Activated CD4-positive, alpha-beta T cell treated with anti-CD3 and anti-CD28 coated beads, Interleukin-2, amount 10 ng/mL, durations not matched to agents 24 days and 14 days (primary cell): ENCODE measurements around the gene GUCY1A1. TPM values are rescaled to one million over a fixed set of nuclear protein-coding genes. Genes with fewer than 3 reads are reported as not detected.

Experiments
- DNase-seq: peaks from one replicate; pipeline ENCODE4 v3.0.0; 2022
- H3K27ac Mint-ChIP-seq: one replicate; pipeline ENCODE4 v1.8.0; 2022; ENCODE audit warnings: mild to moderate bottlenecking, mixed read lengths
- H3K27me3 Mint-ChIP-seq: one replicate; pipeline ENCODE4 v1.8.0; 2022; ENCODE audit warnings: mixed read lengths
- H3K36me3 Mint-ChIP-seq: one replicate; pipeline ENCODE4 v1.8.0; 2022; ENCODE audit warnings: low read depth, mild to moderate bottlenecking, mixed read lengths
- H3K4me1 Mint-ChIP-seq: one replicate; pipeline ENCODE4 v1.8.0; 2021; ENCODE audit warnings: mixed read lengths
- H3K4me3 Mint-ChIP-seq: one replicate; pipeline ENCODE4 v1.8.0; 2022; ENCODE audit warnings: mild to moderate bottlenecking, moderate library complexity, mixed read lengths
- H3K9me3 Mint-ChIP-seq: one replicate; pipeline ENCODE4 v1.8.0; 2021; ENCODE audit warnings: mixed read lengths
- intact Hi-C: fragments of 100-400 bp; cut with micrococcal nuclease; formaldehyde crosslinking; loops from one replicate; pipeline ENCODE4 v1.15.1; 2023
- total RNA-seq: library from RNA; stranded (reverse); gene quantifications from 2 replicates; pipeline ENCODE4 v1.2.3, GENCODE V29; 2022

Gene GUCY1A1
- total RNA-seq, 1 donor from 2014 or later, result not detected

DNA sequence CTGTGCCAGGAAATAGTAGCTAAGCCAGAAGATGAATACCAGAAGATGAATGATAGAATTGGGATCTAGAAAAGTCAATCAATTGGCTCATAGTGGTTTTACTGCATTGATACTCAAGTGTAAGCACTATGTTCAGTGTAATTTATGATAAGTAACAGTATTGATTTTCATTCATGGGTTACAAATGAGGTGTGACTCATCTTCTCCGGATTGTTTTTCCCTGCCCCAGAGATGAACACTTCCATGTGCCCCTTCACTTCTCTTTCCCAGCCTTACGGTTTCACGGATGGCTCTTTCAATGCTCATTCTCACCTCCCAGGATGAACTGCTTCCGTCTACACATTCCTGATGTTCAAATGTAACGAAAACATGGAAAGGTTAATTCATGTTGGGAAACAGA is 82.4 kb downstream of the GUCY1A1 start:
- Mint-ChIP-seq H3K4me1 (no peaks in the 10 kb centered on the region), H3K9me3 (no peaks in the 10 kb centered on the region), H3K27ac (no peak overlapping the region), H3K36me3 (no peaks in the 10 kb centered on the region), H3K4me3 (no peak overlapping the region), H3K27me3 (no peaks in the 10 kb centered on the region)
- no peak for DNase-seq
- intact Hi-C loops, result no loop called here

- no peak for DNase-seq
- intact Hi-C loops, result no loop called here
- H3K4me3 Mint-ChIP-seq, result no peak overlapping the region
- no peaks in the 10 kb centered on the region for H3K9me3 Mint-ChIP-seq
- no peak overlapping the region for H3K27ac Mint-ChIP-seq
- no peaks in the 10 kb centered on the region for H3K36me3 Mint-ChIP-seq
- no peaks in the 10 kb centered on the region for H3K4me1 Mint-ChIP-seq
- peaks cover 2% of the 10 kb centered on the region for H3K27me3 Mint-ChIP-seq
Observed at GRCh38 chr4:155751569-155751968, 84.9 kb downstream of the GUCY1A1 start.

DNA sequence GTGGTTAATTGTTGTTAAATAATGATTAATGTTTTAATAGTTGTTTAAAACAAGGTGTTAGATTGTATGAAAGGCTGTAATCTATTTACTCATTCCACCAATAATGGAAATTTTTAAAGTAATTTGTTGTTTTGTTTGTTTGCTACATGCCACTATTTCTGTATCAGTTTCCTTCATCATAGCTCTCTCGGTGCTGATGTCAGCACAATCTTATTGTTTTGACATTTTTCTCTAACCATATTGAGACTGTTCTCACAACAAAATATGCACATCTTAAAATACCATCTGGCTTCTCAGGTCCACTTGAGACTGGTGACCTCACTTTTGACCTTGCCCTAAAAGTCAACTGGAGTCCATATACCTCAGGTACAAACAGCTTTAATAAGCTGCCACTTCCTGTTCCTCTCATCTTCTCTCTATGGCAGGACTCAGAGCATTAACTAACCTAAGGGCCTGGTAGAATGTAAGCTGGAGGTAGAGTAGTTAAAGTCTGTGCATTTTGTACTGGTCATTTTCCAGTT is 91.2 kb downstream of the GUCY1A1 start:
- Mint-ChIP-seq H3K9me3 (peaks cover 9% of the 10 kb centered on the region), H3K36me3 (no peaks in the 10 kb centered on the region), H3K4me1 (peaks cover 5% of the 10 kb centered on the region), H3K27me3 (peaks cover 25% of the 10 kb centered on the region), H3K27ac (no peak overlapping the region), H3K4me3 (no peak overlapping the region)
- intact Hi-C loops, result loop anchor here (5.0 kb wide), 1 partner anchor 91 kb away; the partner anchor contains the start of gene GUCY1A1
- DNase-seq, result no peak

DNA sequence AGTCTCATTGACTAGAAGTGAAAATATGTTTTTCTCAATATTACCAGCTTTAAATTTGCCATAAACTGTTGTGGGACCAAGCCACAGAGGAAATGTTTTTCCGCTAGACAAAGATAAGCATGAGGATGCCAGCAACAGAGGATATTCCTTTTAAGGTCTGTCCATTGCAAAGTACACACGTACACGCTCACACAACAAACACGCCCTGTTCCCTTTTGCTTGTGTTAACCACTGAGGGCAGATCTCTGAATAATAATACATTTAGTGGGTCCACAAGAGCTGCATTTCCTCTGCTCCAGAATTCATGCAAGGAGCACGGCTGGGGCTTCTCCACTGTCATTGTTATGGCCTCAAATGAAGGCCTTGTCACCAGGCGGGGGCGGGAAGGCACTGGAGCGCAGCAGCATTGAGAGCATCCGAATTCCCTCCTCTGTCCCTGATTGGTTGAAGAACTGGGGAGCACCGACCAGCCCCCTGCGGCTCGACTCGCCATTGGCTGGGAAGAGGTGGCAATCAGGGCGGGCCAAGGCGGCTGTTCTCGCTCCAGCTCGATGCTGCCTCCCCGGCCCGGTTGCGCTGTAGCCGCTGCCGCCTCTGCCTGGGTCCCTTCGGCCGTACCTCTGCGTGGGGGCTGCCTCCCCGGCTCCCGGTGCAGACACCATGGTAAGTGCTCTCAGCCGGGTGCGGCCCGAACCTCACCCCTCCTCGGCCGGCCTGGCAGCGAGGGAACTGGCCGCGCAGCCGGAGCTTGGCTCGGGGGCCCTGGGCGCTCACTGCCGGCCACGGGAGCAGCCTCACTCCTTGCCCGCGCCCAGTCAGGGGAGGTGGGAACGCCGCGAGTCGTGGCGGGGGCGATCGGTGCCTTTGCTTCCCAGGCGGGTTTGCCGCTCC is 92.1 kb downstream of the GUCY1A1 start, which contains the start of gene GUCY1B1:
TSS of gene GUCY1B1 (plus strand) at position 541 of the 891 bp plus-strand sequence. CDS start at position 661, 120 bp downstream.
- H3K4me1 Mint-ChIP-seq, result peaks cover 5% of the 10 kb centered on the region
- H3K27ac Mint-ChIP-seq, result no peak within 1 kb of the TSS
- intact Hi-C loops, result loop anchor here (5.0 kb wide), 1 partner anchor 91 kb away; the partner anchor contains the start of gene GUCY1A1
- H3K4me3 Mint-ChIP-seq, result peak within 1 kb of the TSS; percentile 34
- H3K27me3 Mint-ChIP-seq, result peaks cover 25% of the 10 kb centered on the region
- H3K36me3 Mint-ChIP-seq, result no peaks in the 10 kb centered on the region
- H3K9me3 Mint-ChIP-seq, result peaks cover 9% of the 10 kb centered on the region
- peak; percentile 90 for DNase-seq

DNA sequence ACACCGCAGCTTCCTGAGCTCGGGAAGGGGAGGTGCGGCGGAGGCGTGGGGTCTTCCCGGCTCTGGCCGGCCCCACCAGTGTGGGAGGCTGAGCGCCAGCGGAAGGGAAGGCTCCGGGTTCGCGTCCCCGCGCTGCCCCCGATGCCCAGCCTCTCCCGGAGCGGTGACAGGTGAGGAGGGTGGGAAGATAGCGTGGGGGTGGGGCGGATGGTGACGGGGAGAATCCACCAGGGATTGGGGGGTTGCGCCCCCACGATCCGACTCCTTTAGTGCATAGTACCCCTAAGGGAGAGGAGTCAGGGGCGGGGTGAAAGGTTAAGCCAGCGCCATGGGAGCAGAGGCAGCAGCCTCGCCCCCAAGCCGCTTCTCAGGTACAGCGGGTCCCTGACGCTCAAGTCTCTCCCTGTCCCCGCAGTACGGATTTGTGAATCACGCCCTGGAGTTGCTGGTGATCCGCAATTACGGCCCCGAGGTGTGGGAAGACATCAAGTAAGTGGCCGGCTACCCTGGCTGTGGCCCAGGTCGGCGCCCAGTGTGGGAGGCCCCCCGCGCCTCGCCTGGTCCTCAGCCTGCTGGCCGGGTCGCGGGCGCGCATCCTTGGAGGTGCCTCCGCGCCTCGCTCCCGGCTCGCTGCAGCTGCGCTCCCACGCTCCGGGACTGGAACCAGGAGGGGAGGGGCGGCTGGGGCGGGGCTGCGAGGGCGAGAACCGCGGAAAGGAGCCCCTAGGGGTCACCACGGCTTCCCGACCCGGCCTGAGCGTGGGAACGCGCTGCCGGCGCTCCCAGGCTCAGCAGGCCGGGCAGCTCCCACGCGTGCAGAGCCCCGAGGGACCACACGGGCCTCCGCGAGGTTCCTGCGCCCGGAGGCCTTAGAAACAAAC is 93.0 kb downstream of the GUCY1A1 start:
- Mint-ChIP-seq H3K4me1 (peaks cover 5% of the 10 kb centered on the region), H3K27ac (no peak overlapping the region), H3K4me3 (peak overlapping the region; percentile 34), H3K36me3 (no peaks in the 10 kb centered on the region), H3K9me3 (peaks cover 9% of the 10 kb centered on the region), H3K27me3 (peaks cover 25% of the 10 kb centered on the region)
- intact Hi-C loops, result loop anchor here (5.0 kb wide), 1 partner anchor 92 kb away; the partner anchor contains the start of gene GUCY1A1
- peak; percentile 55 for DNase-seq

GRCh38 chr4:155761047-155761446 is 94.4 kb downstream of the GUCY1A1 start:
- Mint-ChIP-seq H3K27me3 (peaks cover 23% of the 10 kb centered on the region), H3K27ac (no peak overlapping the region), H3K9me3 (peaks cover 9% of the 10 kb centered on the region), H3K4me1 (peaks cover 5% of the 10 kb centered on the region), H3K36me3 (no peaks in the 10 kb centered on the region), H3K4me3 (no peak overlapping the region)
- intact Hi-C loops, result no loop called here
- no peak for DNase-seq

GRCh38 chr4:155761916-155762315 is 95.3 kb downstream of the GUCY1A1 start:
- no peak for DNase-seq
- H3K4me3 Mint-ChIP-seq, result no peak overlapping the region
- intact Hi-C loops, result no loop called here

GRCh38 chr4:155762334-155762733 is 95.7 kb downstream of the GUCY1A1 start:
- Mint-ChIP-seq H3K4me3 (no peak overlapping the region), H3K36me3 (no peaks in the 10 kb centered on the region), H3K9me3 (peaks cover 6% of the 10 kb centered on the region), H3K27ac (no peak overlapping the region), H3K4me1 (peaks cover 5% of the 10 kb centered on the region), H3K27me3 (peaks cover 22% of the 10 kb centered on the region)
- DNase-seq, result no peak
- intact Hi-C loops, result no loop called here

More at GRCh38 chr4:155761916-155762315, 95.3 kb downstream of the GUCY1A1 start:
- peaks cover 8% of the 10 kb centered on the region for H3K9me3 Mint-ChIP-seq
- H3K27ac Mint-ChIP-seq, result no peak overlapping the region
- peaks cover 24% of the 10 kb centered on the region for H3K27me3 Mint-ChIP-seq
- H3K36me3 Mint-ChIP-seq, result no peaks in the 10 kb centered on the region
- peaks cover 5% of the 10 kb centered on the region for H3K4me1 Mint-ChIP-seq

- peaks cover 15% of the 10 kb centered on the region for H3K27me3 Mint-ChIP-seq
- H3K27ac Mint-ChIP-seq, result no peak overlapping the region
- no peak overlapping the region for H3K4me3 Mint-ChIP-seq
- H3K4me1 Mint-ChIP-seq, result peaks cover 4% of the 10 kb centered on the region
- no peak for DNase-seq
- no peaks in the 10 kb centered on the region for H3K36me3 Mint-ChIP-seq
- peaks cover 1% of the 10 kb centered on the region for H3K9me3 Mint-ChIP-seq
- intact Hi-C loops, result no loop called here
Observed at GRCh38 chr4:155763551-155763950, 96.9 kb downstream of the GUCY1A1 start.

GRCh38 chr4:155765149-155765548 is 98.5 kb downstream of the GUCY1A1 start:
- Mint-ChIP-seq H3K4me3 (no peak overlapping the region), H3K27me3 (peaks cover 11% of the 10 kb centered on the region), H3K9me3 (no peaks in the 10 kb centered on the region), H3K4me1 (peaks cover 2% of the 10 kb centered on the region), H3K27ac (no peak overlapping the region), H3K36me3 (no peaks in the 10 kb centered on the region)
- intact Hi-C loops, result no loop called here
- DNase-seq, result no peak

GRCh38 chr4:155766622-155767021 is 100.0 kb downstream of the GUCY1A1 start:
- intact Hi-C loops, result no loop called here
- no peaks in the 10 kb centered on the region for H3K9me3 Mint-ChIP-seq
- no peaks in the 10 kb centered on the region for H3K36me3 Mint-ChIP-seq
- peaks cover 3% of the 10 kb centered on the region for H3K27me3 Mint-ChIP-seq
- no peak for DNase-seq
- no peak overlapping the region for H3K27ac Mint-ChIP-seq
- H3K4me1 Mint-ChIP-seq, result no peaks in the 10 kb centered on the region
- H3K4me3 Mint-ChIP-seq, result no peak overlapping the region

DNA sequence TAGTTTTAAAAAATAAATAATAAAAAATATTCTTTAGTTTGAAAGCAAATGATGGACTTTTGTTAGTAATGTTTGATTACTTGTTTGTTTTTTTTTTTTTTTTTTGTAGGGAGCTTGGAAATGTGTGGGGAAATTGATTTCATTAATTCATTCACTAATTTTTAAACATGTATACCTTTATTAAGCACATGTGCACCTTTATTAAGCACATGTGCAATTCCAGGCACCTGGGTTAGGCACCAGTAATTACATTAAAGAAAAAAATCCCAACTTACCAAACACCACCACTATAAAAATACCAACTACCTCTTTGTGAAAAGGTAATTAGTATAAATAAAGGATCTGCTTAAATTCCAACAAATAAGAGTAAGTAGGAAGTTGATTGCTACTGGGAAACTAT is 101.7 kb downstream of the GUCY1A1 start:
- Mint-ChIP-seq H3K4me1 (no peaks in the 10 kb centered on the region), H3K27me3 (peaks cover 3% of the 10 kb centered on the region), H3K4me3 (no peak overlapping the region), H3K36me3 (no peaks in the 10 kb centered on the region), H3K27ac (no peak overlapping the region), H3K9me3 (no peaks in the 10 kb centered on the region)
- no peak for DNase-seq
- intact Hi-C loops, result no loop called here

DNA sequence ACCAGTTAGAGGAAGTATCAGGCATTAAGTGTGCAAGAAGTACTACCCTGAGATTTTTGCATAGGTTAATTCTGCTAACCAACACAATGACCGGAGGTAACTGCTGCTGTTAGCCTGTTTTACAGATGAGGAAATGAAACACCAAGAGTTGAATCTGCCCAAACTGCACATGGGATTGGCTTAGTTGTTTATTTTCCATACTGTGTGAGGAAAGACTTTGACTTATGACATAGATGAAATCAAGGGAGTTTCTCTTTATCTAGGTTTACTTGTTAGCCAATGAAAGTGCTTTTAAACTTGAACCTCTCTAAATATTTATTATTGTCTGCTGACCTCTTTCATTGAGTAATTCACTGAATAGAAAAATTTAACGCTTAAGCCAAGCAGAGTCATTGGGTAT is 102.4 kb downstream of the GUCY1A1 start:
- no peak overlapping the region for H3K27ac Mint-ChIP-seq
- no peak for DNase-seq
- H3K4me3 Mint-ChIP-seq, result no peak overlapping the region
- intact Hi-C loops, result no loop called here
- H3K27me3 Mint-ChIP-seq, result peaks cover 3% of the 10 kb centered on the region
- no peaks in the 10 kb centered on the region for H3K36me3 Mint-ChIP-seq
- no peaks in the 10 kb centered on the region for H3K4me1 Mint-ChIP-seq
- no peaks in the 10 kb centered on the region for H3K9me3 Mint-ChIP-seq
